Measurements from ENCODE around the gene PNRC1.

DNA sequence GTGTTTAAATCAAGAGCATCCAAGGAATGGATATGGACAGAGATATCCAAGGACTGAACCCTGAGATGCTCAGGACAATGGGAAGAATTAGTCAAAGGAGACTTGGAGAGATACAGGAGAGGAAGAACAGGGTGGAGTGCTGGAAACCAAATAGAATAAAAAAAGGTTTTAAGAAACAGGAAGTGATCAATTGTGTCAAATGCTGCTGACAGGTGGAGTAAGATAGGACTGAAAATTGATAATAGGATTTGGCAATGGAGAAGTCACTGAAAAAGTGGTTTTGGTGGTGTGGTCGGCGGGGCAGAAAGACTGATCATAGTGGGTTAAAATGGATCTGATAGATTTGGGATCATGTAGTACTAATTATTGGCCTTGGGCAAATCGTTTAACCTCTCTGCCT, 37.9 kb upstream of the PNRC1 start:
- TF ChIP-seq, protein P1, sequence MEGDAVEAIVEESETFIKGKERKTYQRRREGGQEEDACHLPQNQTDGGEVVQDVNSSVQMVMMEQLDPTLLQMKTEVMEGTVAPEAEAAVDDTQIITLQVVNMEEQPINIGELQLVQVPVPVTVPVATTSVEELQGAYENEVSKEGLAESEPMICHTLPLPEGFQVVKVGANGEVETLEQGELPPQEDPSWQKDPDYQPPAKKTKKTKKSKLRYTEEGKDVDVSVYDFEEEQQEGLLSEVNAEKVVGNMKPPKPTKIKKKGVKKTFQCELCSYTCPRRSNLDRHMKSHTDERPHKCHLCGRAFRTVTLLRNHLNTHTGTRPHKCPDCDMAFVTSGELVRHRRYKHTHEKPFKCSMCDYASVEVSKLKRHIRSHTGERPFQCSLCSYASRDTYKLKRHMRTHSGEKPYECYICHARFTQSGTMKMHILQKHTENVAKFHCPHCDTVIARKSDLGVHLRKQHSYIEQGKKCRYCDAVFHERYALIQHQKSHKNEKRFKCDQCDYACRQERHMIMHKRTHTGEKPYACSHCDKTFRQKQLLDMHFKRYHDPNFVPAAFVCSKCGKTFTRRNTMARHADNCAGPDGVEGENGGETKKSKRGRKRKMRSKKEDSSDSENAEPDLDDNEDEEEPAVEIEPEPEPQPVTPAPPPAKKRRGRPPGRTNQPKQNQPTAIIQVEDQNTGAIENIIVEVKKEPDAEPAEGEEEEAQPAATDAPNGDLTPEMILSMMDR (IDR thresholded peaks at IDR 0.05), result no peak
- no peak for TF ChIP-seq POLR2A (IDR thresholded peaks at IDR 0.05)
